Skeletal muscle cell (primary cell): ENCODE data around the gene SLC22A2.

Experiments used
- DNase-seq: peaks from one replicate; pipeline ENCODE4 v3.0.0-alpha.2; 2010; ENCODE audit warnings: low read depth
- H3K4me3 ChIP-seq: 2 replicates; pipeline ENCODE4 v1.5.1; 2011; ENCODE audit warnings: low read depth, mild to moderate bottlenecking, control low read depth, low read length, moderate library complexity

Gene SLC22A2

DNA sequence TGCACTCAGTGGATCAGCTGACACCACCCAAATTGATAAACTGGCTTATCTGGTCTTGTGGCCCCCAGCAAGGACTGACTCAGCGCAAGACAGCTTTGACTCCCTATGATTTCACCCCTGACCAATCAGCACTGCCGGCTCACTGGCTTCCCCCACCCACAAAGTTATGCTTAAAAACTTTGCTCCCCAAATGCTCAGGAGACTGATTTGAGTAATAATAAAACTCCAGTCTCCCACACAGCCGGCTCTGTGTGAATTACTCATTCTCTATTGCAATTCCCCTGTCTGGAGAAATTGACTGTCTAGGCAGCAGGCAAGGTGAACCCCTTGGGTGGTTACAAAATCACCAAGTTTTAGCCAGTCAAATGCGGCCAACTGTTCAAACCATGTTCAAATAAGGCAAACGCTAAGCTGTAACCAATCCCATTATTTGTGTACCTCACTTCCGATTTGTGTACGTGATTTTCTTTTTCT, 32.5 kb downstream of the SLC22A2 start:
- H3K4me3 ChIP-seq: no peak overlapping the region
- no peak for DNase-seq

DNA sequence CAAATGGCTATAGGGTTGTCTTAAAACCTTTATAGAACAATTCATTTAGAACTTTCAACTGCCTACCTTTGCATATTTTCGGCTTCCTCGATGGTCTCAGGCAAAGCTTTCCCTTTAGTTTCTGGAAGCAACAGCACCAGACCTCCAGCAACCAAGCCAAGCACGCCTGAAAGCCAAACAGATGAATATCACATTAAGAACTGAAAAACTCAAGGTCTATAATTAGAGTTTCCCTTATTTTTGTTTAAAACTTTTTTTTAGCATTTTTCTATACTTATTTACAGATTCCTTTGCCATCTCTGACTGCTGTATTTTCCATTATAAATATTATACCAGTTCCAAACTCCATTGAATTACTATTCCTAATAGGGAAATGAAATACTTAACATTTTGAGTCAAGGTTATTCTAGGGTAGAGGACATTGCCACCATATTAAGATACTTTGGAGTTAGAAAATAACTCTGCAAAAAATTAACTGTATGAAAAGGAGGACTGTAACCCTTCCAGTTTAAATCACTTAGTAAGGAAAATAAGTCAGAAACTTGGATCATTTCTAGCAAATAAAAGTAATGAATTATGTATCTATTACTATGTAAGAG, 33.9 kb downstream of the SLC22A2 start:
- no peak overlapping the region for H3K4me3 ChIP-seq
- DNase-seq: no peak

DNA sequence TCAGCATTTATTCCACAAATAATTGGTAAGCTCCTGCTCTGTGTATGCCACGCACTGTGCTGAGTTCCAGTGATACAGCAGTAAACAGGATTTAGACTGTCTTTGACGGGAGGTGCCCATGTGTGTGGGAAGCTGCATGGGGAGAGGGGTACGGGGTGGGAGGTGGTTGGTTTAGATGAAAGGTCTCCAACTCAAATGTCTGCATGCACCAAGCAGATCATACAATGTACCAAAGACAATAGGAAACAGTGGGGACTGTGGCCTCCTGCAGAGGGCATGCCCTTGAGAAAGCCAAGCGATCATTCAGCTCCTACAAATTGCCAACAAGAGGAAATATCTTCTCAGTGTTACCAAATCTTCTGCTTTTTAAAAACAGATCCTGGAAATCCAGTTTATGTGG, 36.1 kb downstream of the SLC22A2 start:
- H3K4me3 ChIP-seq: no peak overlapping the region
- DNase-seq: no peak

DNA sequence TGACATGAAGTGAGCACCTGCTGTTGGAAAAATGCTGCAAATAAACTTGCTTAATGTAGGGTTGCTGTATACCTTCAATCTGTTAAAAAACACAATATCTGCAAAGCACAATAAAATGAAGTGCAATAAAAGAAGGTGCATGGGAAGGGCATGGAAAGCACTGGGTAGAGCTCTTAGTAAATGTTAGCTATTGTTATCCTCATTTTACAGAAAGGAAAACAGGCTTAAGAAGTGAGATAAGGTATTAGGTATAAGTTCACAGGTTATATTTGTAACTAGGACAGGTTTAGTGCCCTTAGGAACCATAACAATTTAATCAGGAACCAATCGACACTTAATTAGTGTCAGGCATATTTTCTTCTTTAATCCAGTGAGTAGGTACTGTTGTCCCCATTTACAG, 36.7 kb downstream of the SLC22A2 start:
- H3K4me3 ChIP-seq: no peak overlapping the region
- DNase-seq: no peak

DNA sequence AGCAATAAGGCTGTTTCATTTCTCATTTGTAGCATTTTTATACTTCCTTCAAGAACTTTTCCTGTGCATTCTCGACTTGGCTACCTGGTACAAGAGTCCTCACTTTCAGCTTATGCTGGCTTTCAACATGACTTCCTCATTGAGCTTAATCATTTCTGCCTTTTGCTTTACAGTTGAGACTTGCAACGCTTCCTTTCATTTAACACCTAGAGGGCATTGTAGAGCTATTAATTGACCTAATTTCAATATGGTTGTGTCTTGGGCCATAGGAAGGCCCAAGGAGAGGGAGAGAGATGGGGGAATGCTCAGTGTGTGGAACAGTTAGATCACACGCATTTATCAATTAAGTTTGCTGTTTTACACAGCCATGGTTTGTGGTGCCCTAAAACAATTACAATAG, 37.2 kb downstream of the SLC22A2 start:
- no peak overlapping the region for H3K4me3 ChIP-seq
- DNase-seq: no peak

DNA sequence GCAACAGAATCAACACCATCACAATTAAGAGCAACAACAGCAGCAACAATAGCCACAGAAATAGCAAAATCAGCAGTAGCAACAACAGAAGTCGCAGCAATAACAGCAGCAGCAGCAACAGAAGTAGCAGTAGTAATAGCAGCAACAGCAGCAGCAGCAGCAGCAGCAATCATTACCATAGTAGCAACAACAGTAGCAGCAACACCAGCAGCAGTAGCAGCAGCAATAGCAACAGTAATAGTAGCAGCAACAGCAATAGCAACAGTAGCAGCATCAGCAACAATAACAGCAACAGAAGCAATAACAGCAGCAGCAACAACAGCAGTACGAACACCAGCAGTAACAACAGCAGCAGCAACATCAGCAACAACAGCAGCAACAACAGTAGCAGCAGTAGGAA, 39.8 kb downstream of the SLC22A2 start:
- no peak for DNase-seq
- H3K4me3 ChIP-seq: no peak overlapping the region

DNA sequence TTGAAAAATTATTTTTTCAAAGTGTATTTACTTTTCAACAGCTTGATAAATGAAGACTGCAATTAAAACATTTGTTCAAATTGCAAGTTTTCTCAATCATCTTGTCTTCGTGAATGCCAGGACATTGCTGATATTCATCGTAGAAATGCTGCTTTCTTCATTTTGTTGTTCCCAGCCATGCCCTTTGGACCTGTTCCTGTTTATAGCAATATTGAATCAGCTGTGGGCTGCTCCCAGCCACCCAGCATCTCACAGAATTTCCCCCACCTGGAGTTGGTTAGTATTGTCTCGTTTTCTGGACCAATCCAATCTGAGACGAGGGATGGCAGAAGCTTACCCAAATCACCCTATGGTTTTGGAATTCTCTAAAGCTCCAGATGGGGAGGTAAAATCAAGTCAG, 40.8 kb downstream of the SLC22A2 start:
- DNase-seq: no peak
- H3K4me3 ChIP-seq: no peak overlapping the region

DNA sequence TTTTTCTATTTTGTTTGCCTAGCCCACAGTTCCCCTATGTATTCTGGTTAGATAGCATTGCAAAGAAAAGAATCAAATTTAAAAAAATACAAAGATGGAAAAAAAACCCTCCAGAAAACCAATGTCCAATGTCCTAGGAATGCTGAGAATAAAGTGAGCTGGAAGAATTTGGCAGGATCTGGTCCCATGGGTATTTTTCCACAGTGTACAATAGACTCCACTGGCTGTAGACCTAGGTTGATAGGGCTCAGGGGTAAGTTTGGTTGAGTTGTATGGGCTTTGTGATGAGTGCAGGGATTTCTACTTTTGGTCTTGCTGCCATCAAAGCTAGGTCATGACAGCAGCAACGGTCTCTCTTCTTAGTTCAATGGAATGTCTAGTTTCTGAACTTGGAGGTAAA, 41.5 kb downstream of the SLC22A2 start:
- H3K4me3 ChIP-seq: no peak overlapping the region
- no peak for DNase-seq

DNA sequence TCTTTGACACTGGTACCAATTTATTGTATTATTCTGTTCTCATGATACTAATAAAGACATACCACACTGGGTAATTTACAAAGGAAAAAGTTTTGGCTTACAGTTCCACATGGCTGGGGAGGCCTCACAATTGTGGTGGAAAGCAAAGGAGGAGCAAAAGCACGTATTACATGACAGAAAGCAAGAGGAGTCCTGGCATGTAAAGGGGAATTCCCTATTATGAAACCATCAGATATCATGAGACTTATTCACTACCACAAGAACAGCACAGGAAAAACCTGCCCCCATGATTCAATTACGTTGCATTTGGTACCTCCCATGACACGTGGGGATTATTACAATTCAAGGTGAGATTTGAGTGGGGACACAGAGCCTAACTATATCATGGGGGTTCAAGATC, 43.4 kb downstream of the SLC22A2 start:
- no peak overlapping the region for H3K4me3 ChIP-seq
- no peak for DNase-seq

DNA sequence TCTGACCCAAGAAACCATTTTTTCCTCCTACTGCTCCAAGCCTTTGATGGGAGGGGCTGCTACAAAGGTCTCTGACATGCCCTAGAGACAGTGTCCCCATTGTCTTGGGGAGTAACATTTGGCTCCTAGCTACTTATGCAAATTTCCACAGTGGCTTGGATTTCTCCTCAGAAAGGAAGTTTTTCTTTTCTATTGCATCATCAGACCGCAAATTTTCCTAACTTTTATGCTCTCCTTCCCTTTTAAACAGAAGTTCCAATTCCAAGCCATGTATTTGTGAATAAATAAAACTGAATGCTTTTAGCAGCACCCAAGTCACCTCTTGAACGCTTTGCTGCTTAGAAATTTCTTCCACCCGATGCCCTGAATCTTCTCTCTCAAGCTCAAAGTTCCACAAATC, 51.0 kb downstream of the SLC22A2 start:
- DNase-seq: no peak
- no peak overlapping the region for H3K4me3 ChIP-seq

DNA sequence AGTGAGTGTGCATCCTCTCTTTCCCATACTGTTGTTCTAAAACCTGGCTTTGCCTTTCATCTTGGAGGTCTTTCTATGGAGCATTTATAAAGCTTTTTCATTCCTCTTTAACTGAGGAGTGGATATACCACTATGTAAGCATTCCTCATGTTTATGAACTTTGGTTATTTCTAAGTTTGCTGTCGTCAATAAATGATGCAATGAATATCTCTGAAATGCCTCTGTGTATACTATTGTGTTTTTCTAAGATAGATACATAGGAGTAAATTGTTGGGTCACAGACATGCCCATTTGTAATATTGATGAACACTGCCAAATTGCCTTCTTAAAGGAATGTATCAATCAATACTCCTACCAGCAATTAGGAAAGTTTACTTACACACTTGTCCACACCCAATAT, 53.9 kb downstream of the SLC22A2 start:
- no peak overlapping the region for H3K4me3 ChIP-seq

DNA sequence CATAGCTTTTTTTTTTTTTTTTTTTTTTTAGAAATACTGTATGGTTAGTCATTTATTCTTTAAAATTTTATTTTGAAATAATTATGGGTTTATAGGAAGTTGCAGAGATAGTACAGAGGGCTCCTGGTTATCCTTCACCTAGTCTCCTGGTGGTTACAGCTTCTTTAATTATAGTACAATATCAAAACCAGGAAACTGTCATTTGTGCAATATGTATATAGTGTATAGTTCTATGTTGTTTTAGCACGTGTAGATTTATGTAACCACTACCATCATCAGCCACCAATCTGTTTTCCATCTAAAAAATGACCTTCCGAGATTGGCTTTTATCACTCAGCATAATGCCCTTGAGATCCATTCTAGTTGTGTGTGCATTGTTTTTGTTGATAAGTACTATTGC, 54.7 kb downstream of the SLC22A2 start:
- no peak overlapping the region for H3K4me3 ChIP-seq
- DNase-seq: no peak

More for the DNA sequence above, 53.9 kb downstream of the SLC22A2 start:
- DNase-seq: no peak

DNA sequence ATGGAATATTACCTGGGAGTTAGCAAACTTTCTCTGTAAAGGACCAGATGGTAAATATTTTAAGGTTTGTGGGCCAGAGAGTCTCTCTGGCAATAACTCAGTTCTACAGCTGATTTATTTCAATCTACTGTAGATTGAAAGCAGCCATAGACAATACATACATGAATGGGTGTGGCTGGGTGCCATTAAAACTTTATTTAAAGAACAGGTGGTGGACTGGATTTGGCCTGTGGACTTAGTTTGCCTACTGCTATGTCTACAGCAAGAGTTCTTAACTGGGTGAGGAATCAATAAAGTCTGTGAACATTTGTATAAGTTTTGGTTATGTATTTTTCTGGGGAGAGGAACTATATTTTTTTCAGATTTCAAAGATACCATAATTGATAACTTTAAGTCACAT, 55.1 kb downstream of the SLC22A2 start:
- DNase-seq: no peak

DNA sequence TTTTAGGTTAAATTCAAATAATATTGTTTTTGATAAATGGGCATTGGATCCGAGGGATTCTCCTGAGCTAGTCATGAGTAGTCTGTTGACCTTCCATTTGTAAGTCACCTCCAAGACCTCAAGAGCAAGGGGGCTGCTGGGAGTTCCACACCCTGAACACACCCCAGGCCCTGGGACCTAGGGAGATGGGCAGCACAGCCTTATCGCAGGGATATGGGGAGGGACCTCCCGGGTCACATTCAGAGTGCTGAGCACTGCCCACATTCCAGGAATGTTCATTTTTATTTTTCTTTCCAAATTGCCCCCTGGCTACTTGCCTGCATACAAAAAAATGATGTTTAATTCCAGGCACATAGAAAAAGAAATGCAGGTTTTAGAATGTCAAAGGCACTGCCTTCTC, 55.5 kb downstream of the SLC22A2 start:
- no peak overlapping the region for H3K4me3 ChIP-seq
- no peak for DNase-seq

More for the DNA sequence above, 55.1 kb downstream of the SLC22A2 start:
- H3K4me3 ChIP-seq: no peak overlapping the region

DNA sequence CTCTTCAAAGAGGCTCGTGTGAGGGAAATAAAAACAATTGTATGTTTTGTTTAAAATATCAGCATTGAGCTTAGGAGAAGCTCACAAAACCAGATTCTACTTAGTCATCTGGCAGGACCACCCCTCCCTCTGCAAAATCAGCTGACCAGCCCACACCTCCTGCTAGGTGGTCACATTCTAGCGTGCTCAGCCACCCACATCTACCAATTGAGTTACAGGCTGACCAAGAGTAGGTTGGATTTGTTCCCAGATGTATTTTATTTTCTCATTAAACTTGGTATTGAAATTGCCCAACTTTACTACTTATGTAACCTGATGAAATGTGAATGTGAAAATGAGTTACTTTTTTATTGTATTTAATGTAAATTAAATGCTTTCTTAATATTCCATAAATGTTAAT, 56.2 kb downstream of the SLC22A2 start:
- no peak for DNase-seq
- H3K4me3 ChIP-seq: no peak overlapping the region

DNA sequence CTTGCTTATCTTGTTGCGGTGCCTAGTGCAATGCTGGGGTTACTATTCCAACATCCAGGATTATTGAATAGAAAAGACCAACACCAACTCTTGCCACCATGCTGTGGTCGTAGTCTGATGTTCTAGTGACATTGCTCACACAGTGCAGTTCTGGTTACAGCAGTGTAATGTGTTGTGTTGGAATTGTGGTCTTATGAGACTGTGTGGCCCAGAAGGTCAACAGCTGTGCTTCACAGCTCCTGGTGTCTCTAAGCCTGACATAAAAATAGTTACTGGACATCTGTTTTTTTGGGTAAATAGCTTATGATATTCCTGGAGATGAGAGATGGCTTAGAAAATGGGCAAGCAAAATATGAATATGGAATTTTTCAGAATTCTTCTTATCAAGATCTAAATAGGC, 57.6 kb downstream of the SLC22A2 start:
- no peak for DNase-seq

DNA sequence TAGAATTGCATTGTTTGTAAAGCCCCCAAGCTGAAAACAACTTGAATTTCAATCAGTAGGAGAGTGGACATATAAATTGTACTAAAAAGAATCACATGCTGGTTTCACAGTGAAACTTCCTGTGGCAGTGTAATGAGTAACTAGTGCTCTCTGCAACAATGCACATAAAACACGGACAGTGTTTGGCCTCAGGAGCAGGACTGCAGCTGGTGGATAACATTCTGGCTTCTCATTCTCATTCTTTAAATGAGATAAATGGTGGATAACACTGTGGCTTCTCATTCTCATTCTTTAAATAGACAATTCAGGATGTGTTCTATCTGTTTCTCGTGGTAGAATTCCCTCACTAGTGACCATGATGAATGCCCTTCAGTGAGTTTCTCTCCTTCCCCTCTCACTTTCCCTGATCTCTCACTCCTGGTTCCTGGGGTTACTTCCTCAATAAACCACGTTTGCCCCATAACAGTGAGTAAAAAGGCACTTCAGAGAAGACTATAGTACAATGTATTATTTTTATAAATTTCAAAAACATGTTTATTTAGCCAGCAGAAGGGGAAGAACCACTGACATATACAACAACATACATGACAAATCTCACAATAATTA, 59.9 kb downstream of the SLC22A2 start:
- DNase-seq: no peak
- H3K4me3 ChIP-seq: no peak overlapping the region

More for the DNA sequence above, 57.6 kb downstream of the SLC22A2 start:
- H3K4me3 ChIP-seq: no peak overlapping the region

DNA sequence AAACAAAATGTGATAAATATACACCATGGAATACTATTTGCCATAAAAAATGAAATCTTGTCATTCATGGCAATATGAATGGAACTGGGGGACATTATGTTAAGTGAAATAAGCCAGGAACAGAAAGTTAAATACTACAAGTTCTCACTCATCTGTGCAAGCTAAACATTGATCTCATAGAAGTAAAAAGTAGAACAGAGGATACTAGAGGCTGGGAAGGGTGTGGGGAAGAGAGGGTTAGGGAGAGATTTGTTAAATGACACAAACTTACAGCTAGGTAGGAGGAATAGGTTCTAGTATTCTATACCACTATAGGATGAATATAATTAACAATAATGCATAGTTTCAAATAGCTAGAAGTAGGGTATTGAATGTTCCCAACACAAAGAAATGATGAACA, 61.0 kb downstream of the SLC22A2 start:
- no peak overlapping the region for H3K4me3 ChIP-seq
- no peak for DNase-seq

DNA sequence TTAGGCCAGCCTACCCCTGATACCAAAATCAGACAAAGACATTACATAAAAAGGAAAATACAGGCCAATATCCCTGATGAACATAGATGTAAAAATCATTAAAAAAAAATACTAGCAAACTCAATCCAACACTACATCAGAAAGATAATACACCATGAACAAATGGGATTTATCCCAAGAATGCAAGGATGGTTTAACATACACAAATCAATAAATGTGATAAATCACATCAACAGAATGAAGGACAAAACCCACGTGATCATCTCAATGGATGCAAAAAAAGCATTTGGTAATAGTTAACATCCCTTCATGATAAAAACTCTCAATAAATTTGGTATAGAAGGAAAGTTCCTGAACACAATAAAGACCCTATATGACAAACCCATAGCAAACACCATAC, 63.8 kb downstream of the SLC22A2 start:
- no peak overlapping the region for H3K4me3 ChIP-seq
- DNase-seq: no peak

DNA sequence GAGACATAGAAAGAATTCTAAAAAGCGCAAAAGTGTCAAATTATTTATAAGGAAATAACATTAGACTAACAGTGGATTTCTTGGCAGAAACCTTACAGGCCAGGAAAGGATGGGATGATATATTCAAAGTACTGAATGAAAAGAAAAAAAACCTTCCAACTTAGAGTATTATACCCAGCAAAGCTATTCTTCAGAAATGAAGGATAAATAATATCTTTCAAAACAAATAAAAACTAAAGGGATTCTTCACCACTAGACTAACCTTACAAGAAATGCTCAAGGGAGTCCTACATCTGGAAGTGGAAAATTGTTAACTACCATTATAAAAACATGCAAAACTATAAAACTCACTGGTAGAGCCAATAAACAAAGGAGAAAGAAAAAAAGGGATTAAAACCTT, 65.8 kb downstream of the SLC22A2 start:
- no peak overlapping the region for H3K4me3 ChIP-seq
- DNase-seq: no peak

DNA sequence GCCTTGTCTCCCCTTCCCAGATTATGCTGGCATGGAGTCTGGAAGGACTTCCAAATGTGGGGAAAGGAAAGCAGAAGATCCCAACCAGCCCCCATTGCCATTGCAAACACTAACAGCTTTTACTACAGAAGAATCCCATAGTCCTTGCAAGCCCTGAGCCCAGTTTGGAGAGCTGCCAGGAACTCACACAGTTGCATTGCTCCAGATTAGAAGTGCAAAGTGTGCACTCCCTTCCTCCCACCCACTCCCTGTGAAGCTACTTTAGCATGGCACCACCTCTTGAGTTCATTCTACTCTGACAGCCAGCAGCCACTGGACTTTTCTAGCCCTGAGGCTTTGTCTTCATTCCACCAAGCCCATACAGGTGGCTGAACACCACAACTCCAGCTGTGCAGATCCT, 67.6 kb downstream of the SLC22A2 start:
- no peak overlapping the region for H3K4me3 ChIP-seq
- DNase-seq: no peak

DNA sequence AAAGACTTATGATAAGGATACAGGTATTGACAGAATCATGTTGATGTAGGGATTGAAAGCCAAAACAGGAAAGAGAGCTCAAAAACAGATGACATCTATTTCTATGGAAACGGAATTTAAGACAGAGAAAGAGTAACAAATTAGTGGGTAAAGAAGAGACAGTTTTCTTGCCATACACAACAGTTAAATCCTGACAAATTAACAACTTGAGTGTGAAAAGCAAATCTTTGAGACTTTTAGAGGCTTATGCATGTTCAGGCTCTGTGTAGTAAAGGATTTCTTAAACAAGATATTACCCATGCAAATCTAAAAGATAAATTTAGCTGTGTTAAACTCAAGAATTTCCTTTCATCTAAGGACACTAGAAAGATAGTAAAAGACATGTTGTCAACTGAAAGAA, 68.5 kb downstream of the SLC22A2 start:
- no peak for DNase-seq
- H3K4me3 ChIP-seq: no peak overlapping the region
